Measurements from ENCODE around the gene POLA1.

The POLA1 gene

DNA sequence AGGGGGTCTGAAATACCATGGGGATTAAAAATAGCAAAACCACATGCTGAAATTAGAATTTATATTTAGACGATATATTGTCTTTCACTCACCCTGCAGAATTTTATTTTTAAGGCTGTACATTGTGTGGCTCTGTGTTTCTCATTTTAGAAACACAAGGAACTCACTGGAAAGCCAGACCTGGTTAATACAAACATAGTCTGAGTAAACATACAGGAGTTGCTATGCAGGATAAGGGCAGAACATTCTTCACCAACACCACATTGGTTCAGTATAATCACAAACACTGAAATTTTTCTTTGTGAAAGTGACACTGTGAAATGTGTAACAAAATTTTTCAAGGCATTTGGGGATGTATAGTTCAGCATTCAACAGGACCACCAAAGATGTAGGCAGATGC is 206.5 kb downstream of the POLA1 start:
- DNase-seq (ENCODE audit: low spot score), result no peak
- TF ChIP-seq, protein P1, sequence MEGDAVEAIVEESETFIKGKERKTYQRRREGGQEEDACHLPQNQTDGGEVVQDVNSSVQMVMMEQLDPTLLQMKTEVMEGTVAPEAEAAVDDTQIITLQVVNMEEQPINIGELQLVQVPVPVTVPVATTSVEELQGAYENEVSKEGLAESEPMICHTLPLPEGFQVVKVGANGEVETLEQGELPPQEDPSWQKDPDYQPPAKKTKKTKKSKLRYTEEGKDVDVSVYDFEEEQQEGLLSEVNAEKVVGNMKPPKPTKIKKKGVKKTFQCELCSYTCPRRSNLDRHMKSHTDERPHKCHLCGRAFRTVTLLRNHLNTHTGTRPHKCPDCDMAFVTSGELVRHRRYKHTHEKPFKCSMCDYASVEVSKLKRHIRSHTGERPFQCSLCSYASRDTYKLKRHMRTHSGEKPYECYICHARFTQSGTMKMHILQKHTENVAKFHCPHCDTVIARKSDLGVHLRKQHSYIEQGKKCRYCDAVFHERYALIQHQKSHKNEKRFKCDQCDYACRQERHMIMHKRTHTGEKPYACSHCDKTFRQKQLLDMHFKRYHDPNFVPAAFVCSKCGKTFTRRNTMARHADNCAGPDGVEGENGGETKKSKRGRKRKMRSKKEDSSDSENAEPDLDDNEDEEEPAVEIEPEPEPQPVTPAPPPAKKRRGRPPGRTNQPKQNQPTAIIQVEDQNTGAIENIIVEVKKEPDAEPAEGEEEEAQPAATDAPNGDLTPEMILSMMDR (IDR thresholded peaks at IDR 0.05; ENCODE audit: extremely low read depth, missing control alignments), result no peak

DNA sequence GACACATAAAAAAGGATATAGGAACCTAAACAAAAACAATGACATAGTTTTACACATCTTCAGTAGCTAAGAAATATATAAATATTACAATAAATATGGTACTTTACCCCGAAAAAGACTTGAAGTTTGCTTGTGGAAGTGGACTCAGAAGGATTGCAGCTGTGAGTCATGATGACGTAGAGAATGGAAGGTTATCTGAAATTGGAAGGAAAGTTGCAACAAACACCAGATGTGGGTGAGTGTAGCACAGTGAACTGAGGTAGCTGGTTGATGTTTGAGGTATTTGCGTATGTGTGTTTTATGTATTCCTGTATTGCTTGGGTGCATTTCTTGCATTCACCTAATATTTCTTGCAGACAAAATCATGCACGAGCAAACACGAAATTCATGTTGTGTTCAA is 209.1 kb downstream of the POLA1 start:
- no peak for DNase-seq (ENCODE audit: low spot score)
- TF ChIP-seq, protein P1 (IDR thresholded peaks at IDR 0.05; ENCODE audit: extremely low read depth, missing control alignments), result no peak

DNA sequence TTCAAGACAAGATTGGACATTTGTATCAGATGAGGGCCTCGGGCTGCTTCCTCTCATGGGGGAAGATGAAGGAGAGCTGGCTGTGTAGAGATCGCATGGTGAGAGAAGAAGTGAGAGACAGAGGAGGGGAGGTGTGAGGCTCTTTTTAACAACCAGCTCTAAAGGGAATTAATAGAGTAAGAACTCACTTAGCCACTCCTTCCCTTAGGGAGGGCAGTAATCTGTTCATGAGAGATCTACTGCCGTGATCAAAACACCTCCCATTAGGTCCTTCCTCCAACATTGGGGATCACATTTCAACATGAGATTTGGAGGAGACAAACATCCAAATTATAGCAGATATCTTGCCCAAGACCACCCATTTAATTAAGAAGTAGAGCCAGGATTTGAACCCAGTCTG is 225.0 kb downstream of the POLA1 start:
- TF ChIP-seq, protein P1 (IDR thresholded peaks at IDR 0.05; ENCODE audit: extremely low read depth, missing control alignments), result no peak

DNA sequence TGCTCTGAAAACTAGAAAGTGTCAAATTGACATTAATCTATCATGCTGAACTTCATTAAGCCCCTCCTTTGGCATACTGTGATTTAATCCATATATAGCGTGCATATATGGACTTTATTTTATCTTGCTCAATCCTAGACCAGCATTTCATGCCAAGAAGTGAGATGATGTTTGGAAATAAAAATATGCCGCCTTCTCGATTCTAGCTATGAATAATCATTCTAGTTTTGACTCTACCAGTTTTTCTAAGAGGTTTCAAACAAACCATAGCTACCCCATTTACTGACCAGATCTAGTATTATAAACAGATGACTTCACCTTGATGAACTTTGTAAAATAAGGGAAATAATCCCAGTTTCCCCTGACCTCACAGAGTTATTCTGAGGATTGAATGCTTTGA is 227.1 kb downstream of the POLA1 start:
- DNase-seq (ENCODE audit: low spot score), result peak; percentile 2
- TF ChIP-seq, protein P1 (IDR thresholded peaks at IDR 0.05; ENCODE audit: extremely low read depth, missing control alignments), result no peak

More for the DNA sequence above, 225.0 kb downstream of the POLA1 start:
- no peak for DNase-seq (ENCODE audit: low spot score)

DNA sequence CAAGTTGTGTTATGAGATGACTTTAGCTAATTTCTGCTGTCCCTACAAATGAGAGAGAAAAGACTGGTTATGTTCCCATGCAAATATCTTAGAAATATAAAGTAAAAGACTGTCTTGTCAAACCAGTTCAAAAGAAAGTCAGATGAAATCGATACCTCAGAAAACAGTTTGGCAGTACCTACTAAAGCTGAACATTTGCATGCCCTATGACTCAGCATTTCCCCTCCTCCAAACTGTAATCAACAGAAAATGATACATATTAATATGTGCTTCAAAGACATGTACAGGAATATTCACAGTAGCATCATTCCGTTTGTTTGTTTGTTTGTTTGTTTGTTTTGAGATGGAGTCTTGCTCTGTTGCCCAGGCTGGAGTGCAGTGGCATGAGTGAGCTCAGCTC is 231.7 kb downstream of the POLA1 start:
- DNase-seq (ENCODE audit: low spot score), result no peak
- TF ChIP-seq, protein P1 (IDR thresholded peaks at IDR 0.05; ENCODE audit: extremely low read depth, missing control alignments), result no peak

DNA sequence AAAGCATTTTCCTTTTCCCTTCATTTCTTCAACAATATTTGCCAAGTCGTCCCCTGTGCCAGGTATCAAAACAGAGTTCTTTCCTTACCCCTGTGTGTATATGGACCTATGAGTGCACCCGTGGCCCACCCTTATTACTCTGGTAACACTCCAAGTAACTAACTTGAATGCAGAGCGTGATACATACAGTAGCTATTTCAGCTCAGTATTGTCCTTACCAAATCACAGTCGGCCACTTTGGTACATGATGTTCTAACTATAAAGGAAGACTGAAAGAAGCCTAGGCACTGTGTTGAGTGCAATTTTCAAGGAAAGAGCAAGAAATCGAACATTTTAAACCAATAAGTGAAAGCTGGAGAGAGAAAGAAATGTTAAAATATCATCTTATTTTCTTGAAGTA is 233.7 kb downstream of the POLA1 start:
- no peak for DNase-seq (ENCODE audit: low spot score)
- TF ChIP-seq, protein P1 (IDR thresholded peaks at IDR 0.05; ENCODE audit: extremely low read depth, missing control alignments), result no peak

DNA sequence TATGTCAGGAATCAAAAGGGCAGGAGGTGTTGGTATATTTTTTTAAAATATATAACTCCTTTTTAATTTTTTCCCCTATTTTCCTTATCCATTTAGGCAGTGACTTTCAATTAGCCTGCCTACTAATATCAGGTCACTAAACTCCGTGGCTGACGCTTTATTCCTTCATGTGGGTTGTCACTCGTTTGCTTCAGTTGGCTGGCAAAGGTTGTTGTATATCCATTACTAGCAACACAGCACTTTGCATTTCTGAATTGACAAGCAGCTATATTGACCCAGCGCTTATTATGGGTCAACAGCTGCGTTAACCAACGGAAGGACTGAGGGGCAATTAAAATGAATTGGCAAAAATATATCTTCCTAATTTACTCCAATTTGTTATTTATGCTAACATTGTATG is 234.4 kb downstream of the POLA1 start:
- no peak for DNase-seq (ENCODE audit: low spot score)
- TF ChIP-seq, protein P1 (IDR thresholded peaks at IDR 0.05; ENCODE audit: extremely low read depth, missing control alignments), result no peak

Data from GM20000 (cell line).